Measurements from ENCODE around the gene GIT2. TPM values are rescaled to one million over a fixed set of nuclear protein-coding genes. Genes with fewer than 3 reads are reported as not detected.

Gene GIT2
- total RNA-seq, 2 donors from 2014 or later: 24.8 to 26.8 TPM

GRCh38 chr12:109947521-109947920, 48.6 kb downstream of the GIT2 start:
- Histone ChIP-seq H3K4me3 (no peak overlapping the region), H3K9me3 (no peaks in the 10 kb centered on the region), H3K36me3 (peaks cover 40% of the 10 kb centered on the region), H3K4me1 (peaks cover 0 to 81% of the 10 kb centered on the region in 2 donors), H3K27me3 (no peaks in the 10 kb centered on the region), H3K27ac (peak overlapping the region; percentile 75 to 89)
- no peak for TF ChIP-seq CTCF (IDR thresholded peaks at IDR 0.05)
- DNase-seq (ENCODE audit: low spot score): no peak

GRCh38 chr12:109946913-109947312, 49.3 kb downstream of the GIT2 start:
- Histone ChIP-seq H3K36me3 (peaks cover 34% of the 10 kb centered on the region), H3K27ac (peak overlapping the region; percentile 75 to 89), H3K4me3 (no peak overlapping the region), H3K27me3 (no peaks in the 10 kb centered on the region), H3K4me1 (peaks cover 0 to 75% of the 10 kb centered on the region in 2 donors), H3K9me3 (no peaks in the 10 kb centered on the region)
- no peak for TF ChIP-seq CTCF (IDR thresholded peaks at IDR 0.05)
- DNase-seq (ENCODE audit: low spot score): no peak

GRCh38 chr12:109946505-109946904, 49.7 kb downstream of the GIT2 start:
- Histone ChIP-seq H3K9me3 (no peaks in the 10 kb centered on the region), H3K4me3 (no peak overlapping the region), H3K27me3 (no peaks in the 10 kb centered on the region), H3K27ac (peak overlapping the region; percentile 75 to 89), H3K36me3 (peaks cover 30% of the 10 kb centered on the region), H3K4me1 (peaks cover 0 to 71% of the 10 kb centered on the region in 2 donors)
- no peak for DNase-seq (ENCODE audit: low spot score)
- TF ChIP-seq CTCF (IDR thresholded peaks at IDR 0.05): no peak

GRCh38 chr12:109944561-109945359, 51.4 kb downstream of the GIT2 start:
- no peaks in the 10 kb centered on the region for H3K27me3 ChIP-seq
- peak in 1 of 2 donors; percentile 20 for TF ChIP-seq CTCF (IDR thresholded peaks at IDR 0.05)
- H3K27ac ChIP-seq: peak overlapping the region; percentile 18 to 40
- H3K4me1 ChIP-seq: peaks cover 0 to 53% of the 10 kb centered on the region in 2 donors
- no peak overlapping the region for H3K4me3 ChIP-seq
- peaks cover 12% of the 10 kb centered on the region for H3K36me3 ChIP-seq
- no peaks in the 10 kb centered on the region for H3K9me3 ChIP-seq
- DNase-seq (ENCODE audit: low spot score): no peak

- Histone ChIP-seq H3K9me3 (no peaks in the 10 kb centered on the region), H3K27ac (no peak overlapping the region), H3K36me3 (peaks cover 17% of the 10 kb centered on the region), H3K4me1 (peaks cover 0 to 44% of the 10 kb centered on the region in 2 donors), H3K4me3 (no peak overlapping the region), H3K27me3 (no peaks in the 10 kb centered on the region)
- no peak for DNase-seq (ENCODE audit: low spot score)
- no peak for TF ChIP-seq CTCF (IDR thresholded peaks at IDR 0.05)
Measured at GRCh38 chr12:109943811-109944210, 52.4 kb downstream of the GIT2 start.

Measured in right atrium auricular region (tissue), 2 donors.